GM12878 (cell line): ENCODE data around the gene PDS5A. TPM values are rescaled to one million over a fixed set of nuclear protein-coding genes. Genes with fewer than 3 reads are reported as not detected.
A peak's percentile ranks its signal among the peaks of the same experiment; 100 is the strongest.

Experiments used
- ATAC-seq: fragments of 200-7000 bp; cut with Tn5 transposase; 3 replicates; pipeline ENCODE4 v1.9.1; 2020; ENCODE audit warnings: mild to moderate bottlenecking, moderate library complexity
- BruUV-seq: library from RNA; stranded (reverse); fragments of 400-500 nt; replicated peaks from 2 replicates; lab custom pipeline; 2021; lab: Mats Ljungman, UMichigan
- CTCF ChIA-PET: fragments of 300-600 bp; sonication (Branson Sonifier 250); formaldehyde crosslinking; extraction: SDS; loops from one replicate; lab custom pipeline; 2021; ENCODE audit warnings: inconsistent platforms; lab: Yijun Ruan, JAX
- POLR2A ChIA-PET: fragments of 350-600 bp; formaldehyde crosslinking; extraction: SDS; loops from one replicate; lab custom pipeline; 2021; ENCODE audit warnings: inconsistent platforms; lab: Charles Lee
- RAD21 ChIA-PET: fragments of 300-600 bp; sonication (Branson Sonifier 250); formaldehyde crosslinking; loops from one replicate; lab custom pipeline; 2023; ENCODE audit warnings: antibody characterized with exemption; ENCODE audit not compliant: unreplicated experiment; lab: Charles Lee
- SMC1A ChIA-PET: fragments of 300-600 bp; sonication (Branson Sonifier 250); formaldehyde crosslinking; loops from one replicate; lab custom pipeline; 2023; ENCODE audit not compliant: unreplicated experiment, uncharacterized antibody; lab: Charles Lee
- DNase-seq: peaks from one replicate; pipeline ENCODE4 v3.0.0-alpha.2; 2011; ENCODE audit warnings: low read depth, low spot score
- FAIRE-seq: peaks from 3 replicates; lab custom pipeline; 2011; peaks lifted over from hg19 to GRCh38; lab: Jason Lieb, UNC
- H2AFZ ChIP-seq: 2 replicates; pipeline ENCODE4 v1.6.0; 2011; ENCODE audit warnings: low read depth, low read length, control low read depth; ENCODE audit not compliant: control insufficient read depth
- H3K27ac ChIP-seq: 2 replicates; pipeline ENCODE4 v1.5.1; 2011; ENCODE audit warnings: control low read depth; ENCODE audit not compliant: control insufficient read depth, insufficient read depth
- H3K27me3 ChIP-seq, 2 experiments: replicated peaks in 1 of 2; 2 replicates each; pipeline versions ENCODE4 v1.6.0 to v1.6.1; 2011; ENCODE audit warnings: low read length in 1 of 2; ENCODE audit not compliant: control insufficient read depth in 2 of 2, insufficient read depth in 2 of 2
- H3K36me3 ChIP-seq, 2 experiments: 2 replicates each; pipeline ENCODE4 v1.5.1; 2011; ENCODE audit warnings: low read length in 1 of 2; ENCODE audit not compliant: control insufficient read depth in 2 of 2, insufficient read depth in 2 of 2
- H3K4me1 ChIP-seq: 2 replicates; pipeline ENCODE4 v1.6.1; 2011; ENCODE audit warnings: mild to moderate bottlenecking, low read length, moderate library complexity, mixed read lengths; ENCODE audit not compliant: control insufficient read depth, insufficient read depth
- H3K4me2 ChIP-seq: 2 replicates; pipeline ENCODE4 v1.6.0; 2011; ENCODE audit warnings: control low read depth; ENCODE audit not compliant: control insufficient read depth, insufficient read depth
- H3K4me3 ChIP-seq: fragments of 200-600 bp; sonication (generic); 2 replicates; pipeline ENCODE4 v1.5.1; 2016
- H3K79me2 ChIP-seq: 2 replicates; pipeline ENCODE4 v1.6.0; 2011; ENCODE audit warnings: low read length; ENCODE audit not compliant: control insufficient read depth, insufficient read depth
- H3K9ac ChIP-seq: 2 replicates; pipeline ENCODE4 v1.8.0; 2011; ENCODE audit warnings: low read length, control low read depth, mixed read lengths; ENCODE audit not compliant: control insufficient read depth, insufficient read depth
- H3K9me3 ChIP-seq: replicated peaks from 3 replicates; pipeline ENCODE4 v1.5.1; 2011; ENCODE audit warnings: mild to moderate bottlenecking, low read length; ENCODE audit not compliant: control insufficient read depth, insufficient read depth
- H4K20me1 ChIP-seq: 2 replicates; pipeline ENCODE4 v1.6.0; 2011; ENCODE audit not compliant: control insufficient read depth, insufficient read depth
- CHD1 ChIP-seq: IDR thresholded peaks from 2 replicates; pipeline ENCODE4 v1.6.1; 2012; ENCODE audit warnings: low read depth, low read length, improper control_type of control experiment
- MEF2A ChIP-seq: IDR thresholded peaks from 2 replicates; pipeline ENCODE4 v1.6.1; 2011; ENCODE audit warnings: low read depth, mild to moderate bottlenecking, low read length, moderate library complexity; ENCODE audit not compliant: insufficient read depth
- NR2F1 ChIP-seq: fragments of 450-650 bp; conservative IDR thresholded peaks from 2 replicates; pipeline ENCODE4 v1.6.1; 2017; ENCODE audit warnings: mild to moderate bottlenecking
- SIX5 ChIP-seq: IDR thresholded peaks from 2 replicates; pipeline ENCODE4 v1.6.1; 2011; ENCODE audit warnings: mild to moderate bottlenecking, low read depth, low read length, moderate library complexity; ENCODE audit not compliant: severe bottlenecking
- SREBF1 ChIP-seq: IDR thresholded peaks from 2 replicates; pipeline ENCODE4 v1.6.1; 2012; ENCODE audit warnings: mild to moderate bottlenecking, low read length
- TBL1XR1 ChIP-seq: IDR thresholded peaks from 2 replicates; pipeline ENCODE4 v1.6.1; 2012; ENCODE audit warnings: low read depth, low read length, improper control_type of control experiment
- ZNF592 ChIP-seq: fragments of 450-650 bp; IDR thresholded peaks from 2 replicates; pipeline ENCODE4 v1.6.1; 2017; ENCODE audit warnings: mild to moderate bottlenecking, moderate library complexity
- ZNF687 ChIP-seq: fragments of 450-650 bp; IDR thresholded peaks from 2 replicates; pipeline ENCODE4 v1.6.1; 2017; ENCODE audit warnings: mild to moderate bottlenecking, moderate library complexity
- WGBS: methylation state at CpG from one replicate; pipeline ENCODE4 v1.1.6; 2016; ENCODE audit warnings: low lambda C conversion rate; ENCODE audit not compliant: insufficient replicate concordance, insufficient coverage; ENCODE audit errors: missing lambda C conversion rate; 5-methylcytosine and 5-hydroxymethylcytosine counted together
- in situ Hi-C: fragments of 300-500 bp; cut with MboI; formaldehyde crosslinking; loops from 9 replicates; pipeline ENCODE4 v1.14.3; 2018; ENCODE audit warnings: mixed read lengths
- intact Hi-C: fragments of 100-400 bp; cut with micrococcal nuclease; formaldehyde crosslinking; loops from one replicate; pipeline ENCODE4 v1.14.2; 2022; ENCODE audit not compliant: unreplicated experiment
- polyA plus RNA-seq, 11 experiments: library from polyadenylated mRNA; depleted of rRNA in 4 of 11; unstranded in 6 of 11; stranded (reverse) in 5 of 11; fragments of >200 nt; fragmentation: Nextera tagmentation in 4 of 11; fragmentation: Illumina TruSeq in 1 of 11; extraction: Ambion mirVana in 4 of 11; extraction: Trizol in 1 of 11; gene quantifications; 1 replicate in 1 of 11; 2 replicates in 10 of 11; pipeline versions ENCODE4 v1.2.1 to v1.2.3, GENCODE V29; 2011 to 2016; ENCODE audit warnings: inconsistent platforms in 2 of 11, missing spikeins in 2 of 11, low read depth in 1 of 11
- total RNA-seq, 4 experiments: library from RNA; depleted of rRNA in 3 of 4; stranded (reverse); fragments of >200 nt in 3 of 4; fragmentation: Illumina TruSeq in 1 of 4; extraction: Trizol in 1 of 4; gene quantifications; 2 replicates each; pipeline versions ENCODE4 v1.2.1 to v1.2.3, GENCODE V29; 2013 to 2021

PDS5A gene
- total and polyA plus RNA-seq, 10 of the 15 experiments (the other 5 are each of a cell fraction or from before 2014, with no cell fraction given) = 13.7 to 69.7 (median 52.3) TPM

GRCh38 chr4:39975488-39976089 lies 2.1 kb downstream of the PDS5A start:
- Histone ChIP-seq H3K79me2 (peaks cover 70% of the 10 kb centered on the region), H3K36me3 (peaks cover 2 to 12% of the 10 kb centered on the region in 2 experiments; a peak in 3 of 4 replicates), H3K27me3 (no peaks in the 10 kb centered on the region), H3K4me1 (peaks cover 10% of the 10 kb centered on the region), H3K4me3 (peak overlapping the region; percentile 93), H3K27ac (peak overlapping the region; percentile 95; the same call in 1 of the 2 replicates), H4K20me1 (peaks cover 3% of the 10 kb centered on the region; the same call in 1 of the 2 replicates), H3K9ac (peak overlapping the region; percentile 98), H3K4me2 (peak overlapping the region; percentile 78), H3K9me3 (no peaks in the 10 kb centered on the region; the same call in 2 of the 3 replicates), H2AFZ (no peak overlapping the region; the same call in 1 of the 2 replicates)
- WGBS = 3% methylated on average over 4 of the region's 4 CpGs
- DNase-seq = no peak
- no TSS peak for BruUV-seq
- no peak for ATAC-seq
- RAD21 ChIA-PET = interaction anchor here (0.8 to 2.4 kb wide), 13 partner anchors 11 to 509 kb away, joined by 3 to 19 read pairs (median 4); partner anchors contain the start of genes UBE2K and UGDH
- POLR2A ChIA-PET = interaction anchor here (0.5 to 1.6 kb wide), 6 partner anchors 76 to 295 kb away, joined by 3 to 9 read pairs (median 4); partner anchors contain the start of gene UBE2K
- SMC1A ChIA-PET = interaction anchor here (0.6 to 2.8 kb wide), 31 partner anchors 10 to 506 kb away, joined by 3 to 14 read pairs (median 4); partner anchors contain the start of gene UBE2K
- in situ Hi-C loops (no loop called here), intact Hi-C loops (loop anchor here (1.0 to 10.0 kb wide), 8 partner anchors 45 to 507 kb away; partner anchors contain the start of genes SMIM14, UBE2K and UGDH)
- peak; percentile 78 for FAIRE-seq
- CTCF ChIA-PET = interaction anchor here (0.8 to 3.6 kb wide), 21 partner anchors 8 to 506 kb away, joined by 3 to 30 read pairs (median 4); partner anchors contain the start of genes N4BP2 and UBE2K
- TF ChIP-seq TBL1XR1 = no peak
- 0 out of 2 replicates have a peak, but pooled peaks have one; percentile 15 for TF ChIP-seq MEF2A
- no peak for TF ChIP-seq SIX5
- TF ChIP-seq NR2F1 = 0 out of 2 replicates have a peak, but pooled peaks have one; percentile 39
- no peak for TF ChIP-seq SREBF1
- TF ChIP-seq ZNF592 = 0 out of 2 replicates have a peak, but pooled peaks have one; percentile 29
- TF ChIP-seq ZNF687 = peak; percentile 66; the same call in 1 of the 2 replicates
- no peak for TF ChIP-seq CHD1
